ENCODE data around the gene PEF1.

PEF1 gene

GRCh38 chr1:31674626-31675025 is 29.9 kb upstream of the PEF1 start:
- DNase-seq (ENCODE audit: low read depth), result no peak
- no peak overlapping the region for H3K4me3 ChIP-seq (ENCODE audit: control insufficient read depth, low read depth, low read length)
- TF ChIP-seq CTCF (IDR thresholded peaks at IDR 0.05; ENCODE audit: control insufficient read depth, insufficient read depth, low read depth, low read length, missing control alignments), result no peak

DNA sequence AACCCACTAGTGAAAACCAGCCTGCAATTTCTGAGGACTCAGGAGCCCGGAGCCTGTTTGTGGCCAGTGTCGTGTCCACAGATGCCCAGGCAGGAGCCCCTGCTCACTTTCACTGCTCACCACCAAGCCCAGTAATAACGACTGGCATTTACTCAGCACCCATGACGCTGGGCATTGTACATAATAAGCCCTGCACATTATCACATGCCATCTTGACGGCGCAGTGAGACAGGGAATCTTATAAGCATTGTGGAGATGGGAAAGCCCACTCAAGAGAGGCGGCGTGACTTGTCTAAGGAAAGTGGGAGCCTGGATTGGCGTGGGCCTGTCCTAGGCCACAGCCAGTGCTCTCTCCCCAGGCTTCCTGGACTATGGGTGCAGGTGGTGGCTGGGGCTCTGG is 28.8 kb upstream of the PEF1 start:
- no peak for DNase-seq (ENCODE audit: low read depth)
- no peak overlapping the region for H3K4me3 ChIP-seq (ENCODE audit: control insufficient read depth, low read depth, low read length)
- TF ChIP-seq CTCF (IDR thresholded peaks at IDR 0.05; ENCODE audit: control insufficient read depth, insufficient read depth, low read depth, low read length, missing control alignments), result no peak

- TF ChIP-seq CTCF (IDR thresholded peaks at IDR 0.05; ENCODE audit: control insufficient read depth, insufficient read depth, low read depth, low read length, missing control alignments), result no peak
- DNase-seq (ENCODE audit: low read depth), result no peak
Observed at GRCh38 chr1:31672986-31673385, 28.3 kb upstream of the PEF1 start.

DNA sequence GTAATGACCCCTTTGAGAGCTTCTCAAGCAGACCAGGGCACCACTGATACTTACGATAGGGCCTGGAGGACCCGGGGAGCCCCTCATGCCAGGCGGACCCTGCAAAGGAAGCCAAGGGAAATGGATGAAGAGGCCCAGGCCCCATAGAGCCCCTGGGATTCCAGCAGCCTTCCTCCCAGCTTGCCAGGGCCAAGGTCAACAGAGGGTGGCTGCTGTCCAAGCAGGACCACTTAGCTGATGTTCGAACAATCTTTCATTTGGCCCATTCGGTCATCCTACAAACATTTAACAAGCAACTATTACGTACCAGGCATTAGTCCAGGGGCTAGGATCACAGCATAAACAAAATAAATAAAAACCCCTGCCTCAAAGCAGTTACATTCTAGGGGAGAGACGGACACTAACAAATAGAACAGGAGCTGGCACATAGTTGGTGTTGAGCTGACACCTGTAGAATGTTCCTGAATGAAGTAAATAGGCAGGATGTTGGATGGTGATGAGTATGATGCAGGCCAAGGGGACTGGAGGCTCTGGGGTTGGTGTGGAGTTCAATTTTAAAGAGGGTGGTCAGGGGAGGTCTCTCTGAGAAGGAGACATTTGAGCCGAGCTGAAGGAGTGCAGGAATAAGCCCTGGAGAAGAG is 27.0 kb upstream of the PEF1 start:
- H3K4me3 ChIP-seq (ENCODE audit: control insufficient read depth, low read depth, low read length), result no peak overlapping the region
- TF ChIP-seq CTCF (IDR thresholded peaks at IDR 0.05; ENCODE audit: control insufficient read depth, insufficient read depth, low read depth, low read length, missing control alignments), result no peak
- no peak for DNase-seq (ENCODE audit: low read depth)

More at GRCh38 chr1:31672986-31673385, 28.3 kb upstream of the PEF1 start:
- H3K4me3 ChIP-seq (ENCODE audit: control insufficient read depth, low read depth, low read length), result no peak overlapping the region

DNA sequence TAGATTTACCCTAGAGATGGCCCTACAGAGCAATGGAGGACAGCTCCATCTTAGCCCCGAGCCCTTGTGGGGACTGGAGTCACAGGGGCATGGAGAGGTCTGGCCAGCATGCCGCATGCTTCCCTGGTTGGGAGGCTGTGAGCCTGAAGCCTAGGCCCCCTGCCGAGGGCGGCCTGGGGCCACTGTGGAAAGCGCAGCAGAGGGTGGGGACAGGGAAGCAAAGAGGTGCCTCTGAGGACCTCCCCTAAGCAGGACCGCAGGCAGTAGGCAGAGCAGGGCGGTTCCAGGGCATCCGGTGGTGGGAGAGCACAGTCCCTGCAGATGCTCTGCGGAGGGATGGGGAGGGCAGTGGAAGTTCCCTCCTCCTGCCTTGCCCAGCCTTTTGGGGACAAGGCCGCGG is 26.5 kb upstream of the PEF1 start:
- no peak overlapping the region for H3K4me3 ChIP-seq (ENCODE audit: control insufficient read depth, low read depth, low read length)
- TF ChIP-seq CTCF (IDR thresholded peaks at IDR 0.05; ENCODE audit: control insufficient read depth, insufficient read depth, low read depth, low read length, missing control alignments), result no peak
- DNase-seq (ENCODE audit: low read depth), result no peak

DNA sequence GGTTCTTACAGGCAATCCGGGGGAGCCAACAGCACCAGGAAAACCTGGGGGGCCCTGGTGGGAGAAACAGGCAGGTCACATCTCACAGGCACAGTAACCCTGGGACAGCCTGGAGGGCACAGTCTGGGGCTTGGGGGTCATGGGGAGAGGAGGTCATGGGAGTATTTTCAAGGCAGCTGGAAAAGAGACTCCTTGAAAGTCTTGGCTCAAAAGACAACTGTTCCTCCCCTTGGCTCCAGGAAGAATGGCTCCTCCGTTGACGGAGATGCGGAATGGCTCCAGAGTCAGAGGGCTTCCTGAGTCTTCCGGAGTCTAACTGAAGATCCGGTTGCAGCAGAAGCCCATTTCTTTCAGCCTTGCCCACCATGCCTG is 25.9 kb upstream of the PEF1 start:
- no peak for DNase-seq (ENCODE audit: low read depth)
- no peak overlapping the region for H3K4me3 ChIP-seq (ENCODE audit: control insufficient read depth, low read depth, low read length)

More for the DNA sequence above, 25.9 kb upstream of the PEF1 start:
- TF ChIP-seq CTCF (IDR thresholded peaks at IDR 0.05; ENCODE audit: control insufficient read depth, insufficient read depth, low read depth, low read length, missing control alignments), result no peak
